Naive thymus-derived CD4-positive, alpha-beta T cell (primary cell): ENCODE results near the gene PARD3B. TPM values are rescaled to one million over a fixed set of nuclear protein-coding genes. Genes with fewer than 3 reads are reported as not detected.

Experiments used
- ATAC-seq: fragments of 150-1000 bp; cut with Tn5 transposase; 2 replicates; pipeline ENCODE4 v1.10.0; 2021; ENCODE audit warnings: mild to moderate bottlenecking, moderate library complexity
- CTCF ChIA-PET: fragments of 350-600 bp; sonication (Branson Sonifier 250); formaldehyde crosslinking; loops from one replicate; lab custom pipeline; 2021; ENCODE audit warnings: antibody characterized with exemption; lab: Charles Lee
- POLR2A ChIA-PET: fragments of 350-600 bp; sonication (Branson Sonifier 250); formaldehyde crosslinking; loops from one replicate; lab custom pipeline; 2021; ENCODE audit warnings: antibody characterized with exemption, inconsistent platforms; lab: Charles Lee
- DNase-seq, 9 donors: peaks; one replicate each; pipeline versions ENCODE4 v3.0.0 to v3.0.0-alpha.2; 2020 to 2022; ENCODE audit warnings: mixed read lengths in 1 of 9
- H3K27ac ChIP-seq: one replicate; pipeline ENCODE4 v1.7.0; 2013; ENCODE audit warnings: mild to moderate bottlenecking, low read depth, low read length, moderate library complexity
- H3K27me3 ChIP-seq, 2 donors: one replicate each; pipeline ENCODE4 v1.7.0; 2013; ENCODE audit warnings: low read length in 2 of 2, mild to moderate bottlenecking in 2 of 2, moderate library complexity in 2 of 2; ENCODE audit not compliant: control insufficient read depth in 2 of 2, insufficient read depth in 2 of 2
- H3K36me3 ChIP-seq, 3 experiments: 1 replicate in 2 of 3; 2 replicates in 1 of 3; pipeline ENCODE4 v1.7.0; 2013; ENCODE audit warnings: low read length in 3 of 3, mild to moderate bottlenecking in 3 of 3, moderate library complexity in 1 of 3; ENCODE audit not compliant: insufficient read depth in 3 of 3, control insufficient read depth in 2 of 3
- H3K4me1 ChIP-seq, 2 donors: one replicate each; pipeline ENCODE4 v1.7.0; 2013; ENCODE audit warnings: low read length in 2 of 2, mild to moderate bottlenecking in 2 of 2, moderate library complexity in 1 of 2; ENCODE audit not compliant: control insufficient read depth in 2 of 2, insufficient read depth in 2 of 2
- H3K4me3 ChIP-seq: 2 replicates; pipeline ENCODE4 v1.7.0; 2013; ENCODE audit warnings: mild to moderate bottlenecking, low read length
- H3K9me3 ChIP-seq, 3 experiments: 1 replicate in 2 of 3; 2 replicates in 1 of 3; pipeline ENCODE4 v1.7.0; 2013; ENCODE audit warnings: low read length in 3 of 3; ENCODE audit not compliant: control insufficient read depth in 2 of 3
- H3K27ac Mint-ChIP-seq, 9 donors: one replicate each; pipeline ENCODE4 v1.8.0; 2020 to 2022; ENCODE audit warnings: mixed read lengths in 9 of 9, mild to moderate bottlenecking in 8 of 9, moderate library complexity in 5 of 9, inconsistent platforms in 2 of 9
- H3K27me3 Mint-ChIP-seq, 5 donors: one replicate each; pipeline ENCODE4 v1.8.0; 2021 to 2022; ENCODE audit warnings: mixed read lengths in 5 of 5, mild to moderate bottlenecking in 1 of 5
- H3K36me3 Mint-ChIP-seq, 5 donors: one replicate each; pipeline ENCODE4 v1.8.0; 2020 to 2022; ENCODE audit warnings: mixed read lengths in 5 of 5, mild to moderate bottlenecking in 3 of 5, inconsistent platforms in 1 of 5
- H3K4me1 Mint-ChIP-seq, 7 donors: one replicate each; pipeline ENCODE4 v1.8.0; 2020 to 2022; ENCODE audit warnings: mixed read lengths in 7 of 7, mild to moderate bottlenecking in 3 of 7, inconsistent platforms in 1 of 7
- H3K4me3 Mint-ChIP-seq, 10 donors: one replicate each; pipeline ENCODE4 v1.8.0; 2020 to 2022; ENCODE audit warnings: mild to moderate bottlenecking in 10 of 10, mixed read lengths in 10 of 10, moderate library complexity in 6 of 10, inconsistent platforms in 2 of 10
- H3K9me3 Mint-ChIP-seq, 11 donors: one replicate each; pipeline ENCODE4 v1.8.0; 2020 to 2022; ENCODE audit warnings: mixed read lengths in 11 of 11, mild to moderate bottlenecking in 4 of 11, inconsistent platforms in 1 of 11, moderate library complexity in 1 of 11
- intact Hi-C, 2 donors: fragments of 100-400 bp; cut with micrococcal nuclease; formaldehyde crosslinking; loops; one replicate each; pipeline ENCODE4 v1.15.1; 2023
- polyA plus RNA-seq, 2 donors: library from polyadenylated mRNA; unstranded; fragments of 300-500 nt; fragmentation: Illumina TruSeq; gene quantifications; one replicate each; pipeline ENCODE4 v1.2.3, GENCODE V29; 2021
- total RNA-seq, 6 experiments: library from RNA in 5 of 6; stranded (reverse) in 5 of 6; gene quantifications; 1 replicate in 5 of 6; 2 replicates in 1 of 6; pipeline ENCODE4 v1.2.3 and lab custom pipeline; 2021 to 2026

Gene PARD3B
- total and polyA plus RNA-seq, 7 experiments from 2014 or later, result 0.22 to 4.0 (median 0.87) TPM

- ChIA-PET POLR2A (interaction anchor here (0.6 kb wide), 1 partner anchor 175 kb away, joined by 5 read pairs; no protein-coding TSS in a partner anchor), CTCF (no interaction called here)
- ATAC-seq (no peak), DNase-seq (no peak)
- H3K4me1 ChIP-seq, result no peaks in the 10 kb centered on the region
- Mint-ChIP-seq H3K36me3 (no peaks in the 10 kb centered on the region), H3K27me3 (peaks cover 0 to 17% (median 0%) of the 10 kb centered on the region in 5 donors), H3K4me1 (no peaks in the 10 kb centered on the region), H3K9me3 (peaks cover 0 to 1% (median 0%) of the 10 kb centered on the region in 11 donors), H3K27ac (no peak overlapping the region), H3K4me3 (no peak overlapping the region)
- no peaks in the 10 kb centered on the region for H3K36me3 ChIP-seq
- no peak overlapping the region for H3K4me3 ChIP-seq
- no peaks in the 10 kb centered on the region for H3K9me3 ChIP-seq
- H3K27me3 ChIP-seq, result no peaks in the 10 kb centered on the region
- intact Hi-C loops, result no loop called here
- H3K27ac ChIP-seq, result no peak overlapping the region
Observed at GRCh38 chr2:204673877-204674276, 128.6 kb downstream of the PARD3B start.

DNA sequence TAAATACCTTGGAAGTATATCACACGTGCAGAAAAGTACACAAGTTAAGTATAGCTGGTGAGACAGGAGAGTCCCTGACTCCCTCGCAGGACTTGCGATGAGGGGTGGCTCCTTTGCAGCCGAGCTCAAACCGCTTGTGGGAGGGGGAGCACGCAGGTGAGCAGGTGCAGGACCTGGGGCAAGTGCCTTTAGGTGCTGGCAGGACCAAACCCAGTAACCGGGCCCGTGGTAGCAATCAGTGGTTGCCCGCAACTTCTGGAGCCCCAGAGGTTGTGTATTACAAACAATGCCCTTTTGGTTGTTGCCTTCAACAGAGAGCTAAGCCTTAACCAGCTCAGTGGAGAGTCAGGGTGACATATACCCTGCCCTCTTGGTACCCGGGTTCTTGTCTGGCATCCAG, 132.8 kb downstream of the PARD3B start:
- Mint-ChIP-seq H3K9me3 (peaks cover 0 to 2% (median 0%) of the 10 kb centered on the region in 11 donors), H3K27ac (no peak overlapping the region), H3K27me3 (peaks cover 0 to 19% (median 0%) of the 10 kb centered on the region in 5 donors), H3K36me3 (no peaks in the 10 kb centered on the region), H3K4me1 (no peaks in the 10 kb centered on the region), H3K4me3 (no peak overlapping the region)
- Histone ChIP-seq H3K4me1 (no peaks in the 10 kb centered on the region), H3K36me3 (no peaks in the 10 kb centered on the region), H3K27me3 (no peaks in the 10 kb centered on the region), H3K4me3 (no peak overlapping the region), H3K27ac (no peak overlapping the region), H3K9me3 (no peaks in the 10 kb centered on the region)
- intact Hi-C loops, result no loop called here
- ChIA-PET CTCF (no interaction called here), POLR2A (no interaction called here)
- no peak for DNase-seq
- ATAC-seq, result no peak

DNA sequence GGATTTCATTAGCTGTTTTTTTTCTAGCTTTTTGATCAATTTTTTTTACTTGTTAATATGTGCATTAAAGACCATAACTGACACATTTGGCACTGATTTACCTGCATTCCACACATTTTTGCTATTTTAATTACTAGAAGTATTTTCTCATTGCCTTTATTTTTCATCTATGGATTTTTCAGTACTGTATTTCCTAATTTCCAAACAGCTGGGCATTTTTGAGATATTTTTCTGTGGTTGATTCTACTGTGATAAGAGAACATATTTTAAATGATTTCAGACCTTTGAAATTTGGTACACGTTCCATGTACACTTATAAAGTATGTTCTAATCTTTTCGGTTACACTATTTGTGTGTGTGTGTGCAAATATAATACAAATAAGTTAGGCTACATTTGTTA, 135.3 kb downstream of the PARD3B start:
- H3K9me3 Mint-ChIP-seq, result peaks cover 0 to 2% (median 0%) of the 10 kb centered on the region in 11 donors
- no peak overlapping the region for H3K27ac Mint-ChIP-seq
- DNase-seq (no peak), ATAC-seq (no peak)
- H3K4me3 Mint-ChIP-seq, result no peak overlapping the region
- peaks cover 0 to 25% (median 0%) of the 10 kb centered on the region in 5 donors for H3K27me3 Mint-ChIP-seq
- no peaks in the 10 kb centered on the region for H3K4me1 ChIP-seq
- H3K27ac ChIP-seq, result no peak overlapping the region
- H3K4me3 ChIP-seq, result no peak overlapping the region
- POLR2A ChIA-PET, result no interaction called here
- CTCF ChIA-PET, result interaction anchor here (0.6 kb wide), 1 partner anchor 1039 kb away, joined by 3 read pairs; no protein-coding TSS in a partner anchor
- no peaks in the 10 kb centered on the region for H3K9me3 ChIP-seq
- intact Hi-C loops, result no loop called here
- no peaks in the 10 kb centered on the region for H3K27me3 ChIP-seq
- no peaks in the 10 kb centered on the region for H3K4me1 Mint-ChIP-seq
- no peaks in the 10 kb centered on the region for H3K36me3 ChIP-seq
- no peaks in the 10 kb centered on the region for H3K36me3 Mint-ChIP-seq

- no peak for ATAC-seq
- Mint-ChIP-seq H3K4me3 (no peak overlapping the region), H3K27me3 (peaks cover 0 to 29% (median 0%) of the 10 kb centered on the region in 5 donors), H3K9me3 (peaks cover 0 to 2% (median 0%) of the 10 kb centered on the region in 11 donors), H3K4me1 (no peaks in the 10 kb centered on the region), H3K27ac (no peak overlapping the region), H3K36me3 (no peaks in the 10 kb centered on the region)
- no peaks in the 10 kb centered on the region for H3K36me3 ChIP-seq
- intact Hi-C loops, result no loop called here
- no peak for DNase-seq
- no peaks in the 10 kb centered on the region for H3K4me1 ChIP-seq
- no peak overlapping the region for H3K4me3 ChIP-seq
- H3K27me3 ChIP-seq, result no peaks in the 10 kb centered on the region
- H3K27ac ChIP-seq, result no peak overlapping the region
- ChIA-PET POLR2A (no interaction called here), CTCF (no interaction called here)
- no peaks in the 10 kb centered on the region for H3K9me3 ChIP-seq
Observed at GRCh38 chr2:204681412-204681811, 136.1 kb downstream of the PARD3B start.

- CTCF ChIA-PET, result no interaction called here
- H3K27me3 Mint-ChIP-seq, result peaks cover 0 to 29% (median 0%) of the 10 kb centered on the region in 5 donors
- H3K9me3 Mint-ChIP-seq, result peaks cover 0 to 2% (median 0%) of the 10 kb centered on the region in 11 donors
- Histone ChIP-seq H3K27me3 (no peaks in the 10 kb centered on the region), H3K4me3 (no peak overlapping the region), H3K4me1 (no peaks in the 10 kb centered on the region), H3K27ac (no peak overlapping the region), H3K9me3 (no peaks in the 10 kb centered on the region), H3K36me3 (no peaks in the 10 kb centered on the region)
- no peak for ATAC-seq
- H3K4me3 Mint-ChIP-seq, result no peak overlapping the region
- H3K4me1 Mint-ChIP-seq, result no peaks in the 10 kb centered on the region
- POLR2A ChIA-PET, result no interaction called here
- intact Hi-C loops, result no loop called here
- no peak for DNase-seq
- no peaks in the 10 kb centered on the region for H3K36me3 Mint-ChIP-seq
- no peak overlapping the region for H3K27ac Mint-ChIP-seq
Observed at GRCh38 chr2:204683384-204683783, 138.1 kb downstream of the PARD3B start.

DNA sequence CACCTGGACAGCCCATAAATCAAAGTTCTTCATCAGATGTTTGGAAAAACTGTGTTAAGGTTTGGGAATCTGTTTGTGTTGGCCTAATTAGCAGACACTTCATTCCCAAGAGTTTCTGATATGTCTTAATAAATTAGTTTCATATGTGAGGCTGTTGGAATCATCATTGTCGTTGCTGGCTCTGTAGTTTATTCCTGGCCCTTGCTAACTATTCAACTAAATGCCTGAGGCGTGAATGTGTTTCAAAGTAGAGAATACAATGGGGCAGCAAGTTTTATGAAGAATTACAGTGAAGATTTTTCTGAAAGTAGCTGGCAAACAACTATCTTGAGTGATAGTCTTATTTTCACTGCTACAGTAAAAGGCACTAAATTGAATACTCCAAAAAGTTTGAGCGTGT, 141.1 kb downstream of the PARD3B start:
- Histone ChIP-seq H3K27ac (no peak overlapping the region), H3K4me3 (no peak overlapping the region), H3K9me3 (no peaks in the 10 kb centered on the region), H3K36me3 (no peaks in the 10 kb centered on the region), H3K4me1 (no peaks in the 10 kb centered on the region), H3K27me3 (no peaks in the 10 kb centered on the region)
- H3K27me3 Mint-ChIP-seq, result peaks cover 0 to 28% (median 0%) of the 10 kb centered on the region in 5 donors
- CTCF ChIA-PET, result no interaction called here
- H3K4me3 Mint-ChIP-seq, result no peak overlapping the region
- H3K9me3 Mint-ChIP-seq, result no peaks in the 10 kb centered on the region
- H3K4me1 Mint-ChIP-seq, result no peaks in the 10 kb centered on the region
- DNase-seq (no peak), ATAC-seq (no peak)
- intact Hi-C loops, result no loop called here
- no peak overlapping the region for H3K27ac Mint-ChIP-seq
- H3K36me3 Mint-ChIP-seq, result no peaks in the 10 kb centered on the region
- POLR2A ChIA-PET, result no interaction called here

- Histone ChIP-seq H3K27me3 (no peaks in the 10 kb centered on the region), H3K9me3 (no peaks in the 10 kb centered on the region), H3K27ac (no peak overlapping the region), H3K4me3 (no peak overlapping the region), H3K36me3 (no peaks in the 10 kb centered on the region), H3K4me1 (peaks cover 0 to 6% of the 10 kb centered on the region in 2 donors)
- DNase-seq (no peak), ATAC-seq (no peak)
- CTCF ChIA-PET, result no interaction called here
- no peak overlapping the region for H3K27ac Mint-ChIP-seq
- no peaks in the 10 kb centered on the region for H3K36me3 Mint-ChIP-seq
- H3K27me3 Mint-ChIP-seq, result peaks cover 0 to 24% (median 0%) of the 10 kb centered on the region in 5 donors
- POLR2A ChIA-PET, result no interaction called here
- H3K9me3 Mint-ChIP-seq, result no peaks in the 10 kb centered on the region
- peaks cover 0 to 10% (median 6%) of the 10 kb centered on the region in 7 donors for H3K4me1 Mint-ChIP-seq
- H3K4me3 Mint-ChIP-seq, result no peak overlapping the region
- intact Hi-C loops, result no loop called here
Observed at GRCh38 chr2:204687776-204688175, 142.5 kb downstream of the PARD3B start.
